ENCODE data around the gene C2CD2.

C2CD2 gene

DNA sequence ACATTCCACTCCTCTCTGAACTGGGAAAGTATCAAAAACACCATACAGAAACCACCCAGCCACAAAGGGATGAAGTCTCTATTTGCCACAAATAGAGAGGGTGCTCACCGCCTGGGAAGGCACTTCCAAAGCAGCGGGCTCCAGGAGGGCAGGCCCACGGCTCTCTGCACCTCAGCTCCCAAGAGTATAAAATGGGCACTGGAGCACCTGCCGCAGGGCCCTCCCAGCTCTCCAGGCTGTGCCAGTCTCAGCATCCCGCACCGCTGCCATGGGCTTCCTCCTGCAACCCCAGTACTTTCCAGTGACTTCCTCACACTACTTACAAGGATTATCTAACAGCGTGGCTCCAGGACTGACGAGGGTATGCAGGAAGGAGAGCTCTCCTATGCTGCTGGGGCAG, 14.4 kb downstream of the C2CD2 start:
- Histone ChIP-seq H3K27me3 (ENCODE audit: insufficient read depth, low read length) (peaks cover 10% of the 10 kb centered on the region; the same call in 1 of the 2 replicates), H3F3A (ENCODE audit: insufficient read depth, low read length) (no peaks in the 10 kb centered on the region), H3K9me3 (ENCODE audit: low read length) (no peaks in the 10 kb centered on the region), H3K9me2 (ENCODE audit: low read depth, low read length) (no peaks in the 10 kb centered on the region), H4K20me1 (ENCODE audit: insufficient read depth, low read length) (no peaks in the 10 kb centered on the region), H3K9ac (ENCODE audit: low read length) (no peak overlapping the region), H3K4me3 (ENCODE audit: low read depth, low read length, poor library complexity, severe bottlenecking) (no peak overlapping the region), H3K36me3 (ENCODE audit: insufficient read depth, low read length) (no peaks in the 10 kb centered on the region), H3K79me2 (ENCODE audit: insufficient read depth, low read length) (no peaks in the 10 kb centered on the region), H2AFZ (ENCODE audit: low read length) (no peak overlapping the region), H3K27ac (ENCODE audit: low read depth, low read length, poor library complexity, severe bottlenecking) (no peak overlapping the region), H3K4me1 (ENCODE audit: insufficient read depth, low read length, severe bottlenecking) (no peaks in the 10 kb centered on the region), H3K4me2 (ENCODE audit: low read length) (no peak overlapping the region)
- no peak for TF ChIP-seq EZH2 (IDR thresholded peaks at IDR 0.05; ENCODE audit: borderline replicate concordance, low read length)
- TF ChIP-seq CTCF (IDR thresholded peaks at IDR 0.05; ENCODE audit: low read length) = no peak

DNA sequence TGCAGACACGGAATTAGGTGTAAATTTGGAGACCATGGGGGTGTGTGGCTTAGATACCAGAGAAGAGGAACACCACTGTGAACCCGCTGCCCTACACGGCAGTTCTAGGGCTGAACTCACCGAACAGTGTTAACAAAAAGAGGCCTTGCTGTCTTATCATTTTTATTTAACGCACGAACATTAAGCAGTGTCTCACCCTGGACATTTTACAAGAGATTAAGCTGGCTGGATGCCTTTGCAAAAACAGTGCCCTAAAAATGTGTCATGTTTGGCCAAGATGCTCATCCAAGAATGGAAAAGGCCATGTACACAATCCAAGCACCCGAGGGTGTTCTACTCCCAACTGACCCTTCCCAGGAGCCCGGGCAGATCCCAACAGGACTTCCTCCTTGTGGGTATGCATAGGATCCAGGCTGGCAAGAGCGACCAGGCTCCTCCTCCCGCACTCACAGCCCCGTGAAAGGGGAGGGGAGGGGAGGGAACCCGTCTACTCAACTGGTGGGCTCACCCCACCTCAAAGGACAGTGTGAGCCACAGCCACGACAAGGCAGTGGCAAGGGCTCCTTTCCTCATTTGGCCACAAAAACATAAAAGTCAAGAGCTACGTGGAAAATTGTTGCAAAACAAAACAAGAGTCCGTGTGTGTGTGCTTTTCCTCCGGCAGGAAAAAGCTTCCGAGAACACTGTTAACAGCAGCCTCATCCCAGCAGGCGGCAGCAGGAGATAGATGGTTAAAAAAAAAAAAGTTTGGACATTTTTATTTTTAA, 20.3 kb downstream of the C2CD2 start:
- H3K79me2 ChIP-seq (ENCODE audit: insufficient read depth, low read length) = no peaks in the 10 kb centered on the region
- peaks cover 19% of the 10 kb centered on the region; the same call in 1 of the 2 replicates for H3K27me3 ChIP-seq (ENCODE audit: insufficient read depth, low read length)
- H3K4me2 ChIP-seq (ENCODE audit: low read length) = no peak overlapping the region; the same call in 1 of the 2 replicates
- H4K20me1 ChIP-seq (ENCODE audit: insufficient read depth, low read length) = no peaks in the 10 kb centered on the region
- H3K36me3 ChIP-seq (ENCODE audit: insufficient read depth, low read length) = no peaks in the 10 kb centered on the region
- H3K27ac ChIP-seq (ENCODE audit: low read depth, low read length, poor library complexity, severe bottlenecking) = no peak overlapping the region
- TF ChIP-seq EZH2 (IDR thresholded peaks at IDR 0.05; ENCODE audit: borderline replicate concordance, low read length) = no peak
- no peak for TF ChIP-seq CTCF (IDR thresholded peaks at IDR 0.05; ENCODE audit: low read length)
- no peak overlapping the region for H3K4me3 ChIP-seq (ENCODE audit: low read depth, low read length, poor library complexity, severe bottlenecking)
- peaks cover 41% of the 10 kb centered on the region for H3K4me1 ChIP-seq (ENCODE audit: insufficient read depth, low read length, severe bottlenecking)
- H2AFZ ChIP-seq (ENCODE audit: low read length) = no peak overlapping the region
- no peak overlapping the region for H3K9ac ChIP-seq (ENCODE audit: low read length)
- no peaks in the 10 kb centered on the region for H3K9me3 ChIP-seq (ENCODE audit: low read length)
- no peaks in the 10 kb centered on the region for H3K9me2 ChIP-seq (ENCODE audit: low read depth, low read length)
- H3F3A ChIP-seq (ENCODE audit: insufficient read depth, low read length) = no peaks in the 10 kb centered on the region

DNA sequence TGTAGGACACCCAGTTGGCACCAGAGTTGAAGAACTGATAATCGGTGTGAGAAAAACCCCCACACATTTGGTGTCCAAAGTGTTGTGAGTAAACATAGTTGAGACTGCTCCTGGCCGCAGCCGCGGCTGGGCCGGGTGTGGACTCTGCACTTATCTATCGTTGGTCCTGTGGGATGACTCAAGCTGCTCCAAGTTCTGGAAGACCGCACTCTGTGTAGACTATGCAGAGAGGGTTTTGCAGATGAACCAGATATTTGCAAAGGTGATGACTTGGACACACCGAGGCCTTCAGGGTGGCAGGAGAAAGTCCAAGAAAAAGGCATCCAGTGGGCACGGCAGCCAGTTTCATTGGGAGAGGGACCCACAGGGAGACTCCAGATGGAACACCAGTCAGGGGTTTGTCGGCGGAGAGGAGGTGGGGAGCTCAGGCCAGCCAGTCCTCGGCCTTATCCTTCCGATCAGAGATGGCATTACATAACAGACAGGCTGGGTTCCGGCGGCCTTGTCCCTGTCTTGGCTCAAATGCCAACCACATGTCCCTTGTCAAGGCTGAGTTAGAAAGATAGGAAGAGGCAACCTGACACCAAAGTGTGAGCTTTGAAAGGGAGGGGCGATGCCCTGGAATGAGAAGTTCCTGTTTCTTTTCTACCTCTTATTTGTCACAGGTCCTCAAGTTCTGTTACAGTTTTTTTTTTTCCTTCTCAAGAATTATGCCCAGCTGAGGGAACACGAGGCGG, 21.1 kb downstream of the C2CD2 start:
- peaks cover 48% of the 10 kb centered on the region for H3K4me1 ChIP-seq (ENCODE audit: insufficient read depth, low read length, severe bottlenecking)
- H3K9me2 ChIP-seq (ENCODE audit: low read depth, low read length) = no peaks in the 10 kb centered on the region
- no peaks in the 10 kb centered on the region for H3K36me3 ChIP-seq (ENCODE audit: insufficient read depth, low read length)
- peaks cover 19% of the 10 kb centered on the region; the same call in 1 of the 2 replicates for H3K27me3 ChIP-seq (ENCODE audit: insufficient read depth, low read length)
- no peaks in the 10 kb centered on the region for H3K9me3 ChIP-seq (ENCODE audit: low read length)
- H2AFZ ChIP-seq (ENCODE audit: low read length) = no peak overlapping the region
- H4K20me1 ChIP-seq (ENCODE audit: insufficient read depth, low read length) = no peaks in the 10 kb centered on the region
- H3K4me3 ChIP-seq (ENCODE audit: low read depth, low read length, poor library complexity, severe bottlenecking) = no peak overlapping the region
- TF ChIP-seq EZH2 (IDR thresholded peaks at IDR 0.05; ENCODE audit: borderline replicate concordance, low read length) (no peak), CTCF (IDR thresholded peaks at IDR 0.05; ENCODE audit: low read length) (no peak)
- H3K4me2 ChIP-seq (ENCODE audit: low read length) = no peak overlapping the region; the same call in 1 of the 2 replicates
- H3F3A ChIP-seq (ENCODE audit: insufficient read depth, low read length) = no peaks in the 10 kb centered on the region
- H3K79me2 ChIP-seq (ENCODE audit: insufficient read depth, low read length) = no peaks in the 10 kb centered on the region
- no peak overlapping the region for H3K27ac ChIP-seq (ENCODE audit: low read depth, low read length, poor library complexity, severe bottlenecking)
- H3K9ac ChIP-seq (ENCODE audit: low read length) = no peak overlapping the region
